ENCODE data around the gene MAD1L1. TPM values are rescaled to one million over a fixed set of nuclear protein-coding genes. Genes with fewer than 3 reads are reported as not detected.
A peak's percentile ranks its signal among the peaks of the same experiment; 100 is the strongest.

Gene MAD1L1
- total and polyA plus RNA-seq, 3 experiments from 2014 or later, result 43.6 to 185 (median 47.3) TPM

DNA sequence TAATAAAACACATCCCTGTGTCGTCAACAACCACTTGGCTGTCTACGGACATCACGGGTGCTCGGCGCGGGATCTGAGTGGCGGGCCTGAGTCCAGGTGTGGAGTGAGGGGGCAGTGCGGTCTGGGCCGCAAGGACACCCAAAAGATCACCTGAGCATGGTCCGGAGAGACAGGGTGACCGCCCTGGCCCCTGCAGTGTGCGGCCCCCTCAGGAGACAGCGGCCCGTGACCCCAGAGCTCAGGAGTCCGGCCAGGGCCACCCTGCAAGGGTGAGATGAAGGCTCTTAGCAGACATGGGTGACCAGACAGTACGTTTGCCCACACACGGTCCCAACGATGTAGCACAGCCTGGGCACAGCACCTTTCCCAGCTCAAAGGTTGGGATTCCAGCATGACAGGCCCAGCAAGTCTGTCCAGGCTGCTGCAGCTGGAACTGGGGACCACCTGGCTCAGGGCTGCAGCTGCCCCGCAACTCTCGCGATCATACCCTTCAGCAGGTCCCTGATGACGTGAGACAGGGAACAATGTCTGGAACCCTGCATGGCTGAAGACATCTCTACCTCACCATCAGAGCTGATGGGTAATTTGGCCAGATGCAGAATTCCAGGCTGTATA is 324.9 kb downstream of the MAD1L1 start:
- POLR2A ChIA-PET, result no interaction called here
- no peaks in the 10 kb centered on the region for H3K9me3 Mint-ChIP-seq

DNA sequence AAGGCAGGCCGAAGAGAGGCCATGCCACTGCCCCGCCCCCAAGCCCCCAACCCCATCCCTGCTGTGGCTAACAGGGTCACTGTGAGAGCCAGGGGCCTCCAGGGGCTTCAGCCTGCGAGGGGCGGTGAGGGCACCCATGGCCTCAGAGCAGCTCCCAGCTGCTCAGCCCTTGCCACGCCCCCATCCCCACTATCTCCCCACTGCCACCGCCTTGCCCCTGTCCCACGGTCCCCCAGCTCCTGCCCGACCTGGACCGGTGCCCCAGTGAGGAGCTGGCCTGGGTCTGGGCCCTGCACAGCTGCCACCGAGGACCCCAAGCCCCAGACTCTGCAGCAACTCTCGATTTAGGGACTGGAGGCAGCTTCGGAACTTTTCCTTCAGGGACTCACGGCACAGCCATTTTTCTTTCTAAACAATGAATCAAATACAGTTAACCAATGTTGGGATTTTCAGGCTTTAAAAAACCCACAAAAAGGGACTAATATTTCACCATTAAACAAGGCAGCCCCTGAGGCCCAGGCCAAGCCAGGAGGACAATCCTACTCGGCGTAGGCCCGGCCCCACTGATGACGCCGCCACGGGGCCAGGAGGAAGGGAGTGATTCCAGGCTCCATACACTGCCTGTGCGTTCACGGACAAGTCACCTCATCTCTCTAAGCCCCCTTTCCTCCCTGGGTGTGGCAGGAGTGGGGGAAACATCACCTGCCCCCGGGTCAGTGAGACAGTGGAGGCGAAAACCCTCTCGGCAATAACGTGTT is 325.6 kb downstream of the MAD1L1 start:
- peaks cover 0 to 27% (median 1%) of the 10 kb centered on the region in 3 donors for H3K4me1 Mint-ChIP-seq
- no peak overlapping the region for H3K27ac ChIP-seq (ENCODE audit: low read depth, low read length)
- H3K4me3 Mint-ChIP-seq, result peak overlapping the region in 1 of 7 donors; percentile 9
- no peaks in the 10 kb centered on the region for H3K9me3 Mint-ChIP-seq
- no peak overlapping the region for H3K4me3 ChIP-seq (ENCODE audit: low read length)
- POLR2A ChIA-PET, result no interaction called here
- no peaks in the 10 kb centered on the region for H3K27me3 ChIP-seq (ENCODE audit: insufficient read depth, low read length, poor library complexity, severe bottlenecking)
- CTCF ChIA-PET, result no interaction called here
- H3K27ac Mint-ChIP-seq, result peak overlapping the region in 1 of 8 donors; percentile 13
- H3K27me3 Mint-ChIP-seq, result no peaks in the 10 kb centered on the region
- no peaks in the 10 kb centered on the region for H3K36me3 ChIP-seq (ENCODE audit: insufficient read depth, low read length)
- no peaks in the 10 kb centered on the region for H3K4me1 ChIP-seq (ENCODE audit: insufficient read depth, low read length)
- no peak for DNase-seq
- no peaks in the 10 kb centered on the region for H3K9me3 ChIP-seq (ENCODE audit: low read length)
- H3K36me3 Mint-ChIP-seq, result peaks cover 0 to 32% (median 0%) of the 10 kb centered on the region in 3 donors

More for the DNA sequence above, 324.9 kb downstream of the MAD1L1 start:
- H3K27me3 Mint-ChIP-seq, result no peaks in the 10 kb centered on the region
- H3K27ac ChIP-seq (ENCODE audit: low read depth, low read length), result no peak overlapping the region
- H3K36me3 ChIP-seq (ENCODE audit: insufficient read depth, low read length), result no peaks in the 10 kb centered on the region
- no peak for DNase-seq
- no peak overlapping the region for H3K4me3 Mint-ChIP-seq
- no peak overlapping the region for H3K4me3 ChIP-seq (ENCODE audit: low read length)
- CTCF ChIA-PET, result no interaction called here
- no peaks in the 10 kb centered on the region for H3K9me3 ChIP-seq (ENCODE audit: low read length)
- H3K36me3 Mint-ChIP-seq, result peaks cover 0 to 36% (median 0%) of the 10 kb centered on the region in 3 donors
- H3K27ac Mint-ChIP-seq, result no peak overlapping the region
- H3K4me1 ChIP-seq (ENCODE audit: insufficient read depth, low read length), result no peaks in the 10 kb centered on the region
- peaks cover 0 to 31% (median 1%) of the 10 kb centered on the region in 3 donors for H3K4me1 Mint-ChIP-seq
- no peaks in the 10 kb centered on the region for H3K27me3 ChIP-seq (ENCODE audit: insufficient read depth, low read length, poor library complexity, severe bottlenecking)

DNA sequence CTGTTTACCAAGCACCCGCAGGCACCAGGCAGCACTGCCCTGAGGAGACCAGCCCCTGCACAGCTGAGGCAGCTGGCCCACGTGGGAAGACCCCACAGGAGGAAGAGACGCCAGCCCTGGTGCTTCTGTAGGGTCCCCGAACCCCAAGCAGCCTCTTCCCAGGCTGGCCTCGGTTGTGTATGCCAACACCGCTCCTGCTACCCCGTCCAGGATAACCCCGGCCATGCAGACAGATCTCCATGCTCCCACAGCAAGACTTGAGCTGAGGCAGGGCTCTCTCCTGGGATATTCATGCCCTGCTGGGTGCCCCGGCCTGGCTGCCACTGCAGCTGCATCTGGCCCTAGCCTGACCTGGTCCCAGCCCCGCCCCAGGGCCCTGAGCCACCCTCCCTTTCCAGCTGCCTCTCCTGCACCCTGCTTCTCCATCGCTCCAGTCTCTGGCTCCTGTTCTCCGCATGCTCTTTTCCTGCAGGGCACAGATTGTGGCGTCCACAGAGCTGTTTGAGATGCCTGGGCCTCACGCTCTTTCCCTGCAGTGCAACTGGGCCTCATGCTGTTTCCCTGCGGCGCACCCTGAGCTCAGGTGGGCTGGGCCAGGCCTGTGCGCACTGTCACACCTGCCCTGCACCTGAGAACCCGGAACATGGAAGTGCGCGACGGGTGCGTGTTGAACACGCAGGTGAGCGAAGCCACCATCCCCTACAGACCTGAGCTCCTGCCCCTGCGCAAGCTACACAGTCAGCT is 326.5 kb downstream of the MAD1L1 start:
- Mint-ChIP-seq H3K27me3 (no peaks in the 10 kb centered on the region), H3K9me3 (no peaks in the 10 kb centered on the region), H3K36me3 (peaks cover 0 to 30% (median 0%) of the 10 kb centered on the region in 3 donors), H3K27ac (peak overlapping the region in 1 of 8 donors; percentile 78), H3K4me3 (no peak overlapping the region), H3K4me1 (peaks cover 0 to 24% (median 1%) of the 10 kb centered on the region in 3 donors)
- Histone ChIP-seq H3K4me1 (ENCODE audit: insufficient read depth, low read length) (no peaks in the 10 kb centered on the region), H3K9me3 (ENCODE audit: low read length) (no peaks in the 10 kb centered on the region), H3K27ac (ENCODE audit: low read depth, low read length) (no peak overlapping the region), H3K4me3 (ENCODE audit: low read length) (no peak overlapping the region), H3K36me3 (ENCODE audit: insufficient read depth, low read length) (no peaks in the 10 kb centered on the region), H3K27me3 (ENCODE audit: insufficient read depth, low read length, poor library complexity, severe bottlenecking) (no peaks in the 10 kb centered on the region)
- ChIA-PET POLR2A (no interaction called here), CTCF (interaction anchor here (1.1 kb wide), 1 partner anchor 21 kb away, joined by 3 read pairs; no protein-coding TSS in a partner anchor)
- DNase-seq, result no peak

DNA sequence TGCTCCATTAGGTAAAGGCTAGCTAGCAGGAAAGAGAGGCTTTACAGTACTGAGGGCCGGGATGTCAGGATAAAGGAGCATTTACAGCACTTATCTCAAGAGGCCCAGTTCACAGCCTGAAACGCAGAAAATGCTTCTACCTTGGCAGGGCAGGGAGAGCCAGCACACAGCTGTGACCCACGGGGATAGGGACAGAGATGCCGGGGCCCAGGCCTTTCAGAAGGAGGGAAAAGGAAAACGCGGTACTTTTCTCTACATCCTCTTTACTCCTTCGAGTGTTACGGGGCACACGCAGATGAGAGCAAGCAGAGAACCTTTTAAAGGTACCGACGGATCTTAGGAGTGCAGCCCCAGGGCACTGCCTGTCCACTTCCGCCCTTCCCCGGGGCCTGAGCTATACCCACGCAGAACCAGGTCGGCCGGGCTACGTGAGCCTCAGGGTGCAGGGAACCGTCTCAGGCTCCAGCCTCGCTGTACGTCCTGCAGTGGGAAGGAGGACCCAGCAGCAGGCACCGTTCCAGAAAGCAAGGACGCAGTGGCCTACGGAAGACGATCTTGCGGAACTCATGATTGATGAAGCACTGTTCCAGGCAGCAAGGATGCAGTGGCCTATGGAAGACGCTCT is 330.4 kb downstream of the MAD1L1 start:
- no peak for DNase-seq
- no peak overlapping the region for H3K4me3 Mint-ChIP-seq
- POLR2A ChIA-PET, result no interaction called here
- no peaks in the 10 kb centered on the region for H3K9me3 Mint-ChIP-seq
- H3K27ac Mint-ChIP-seq, result peak overlapping the region in 2 of 8 donors; percentile 29 to 93
- Histone ChIP-seq H3K4me3 (ENCODE audit: low read length) (no peak overlapping the region), H3K9me3 (ENCODE audit: low read length) (no peaks in the 10 kb centered on the region), H3K4me1 (ENCODE audit: insufficient read depth, low read length) (no peaks in the 10 kb centered on the region), H3K36me3 (ENCODE audit: insufficient read depth, low read length) (peaks cover 4% of the 10 kb centered on the region), H3K27ac (ENCODE audit: low read depth, low read length) (no peak overlapping the region), H3K27me3 (ENCODE audit: insufficient read depth, low read length, poor library complexity, severe bottlenecking) (no peaks in the 10 kb centered on the region)
- no peaks in the 10 kb centered on the region for H3K27me3 Mint-ChIP-seq
- peaks cover 0 to 31% (median 0%) of the 10 kb centered on the region in 3 donors for H3K36me3 Mint-ChIP-seq
- CTCF ChIA-PET, result no interaction called here
- peaks cover 0 to 11% (median 4%) of the 10 kb centered on the region in 3 donors for H3K4me1 Mint-ChIP-seq

DNA sequence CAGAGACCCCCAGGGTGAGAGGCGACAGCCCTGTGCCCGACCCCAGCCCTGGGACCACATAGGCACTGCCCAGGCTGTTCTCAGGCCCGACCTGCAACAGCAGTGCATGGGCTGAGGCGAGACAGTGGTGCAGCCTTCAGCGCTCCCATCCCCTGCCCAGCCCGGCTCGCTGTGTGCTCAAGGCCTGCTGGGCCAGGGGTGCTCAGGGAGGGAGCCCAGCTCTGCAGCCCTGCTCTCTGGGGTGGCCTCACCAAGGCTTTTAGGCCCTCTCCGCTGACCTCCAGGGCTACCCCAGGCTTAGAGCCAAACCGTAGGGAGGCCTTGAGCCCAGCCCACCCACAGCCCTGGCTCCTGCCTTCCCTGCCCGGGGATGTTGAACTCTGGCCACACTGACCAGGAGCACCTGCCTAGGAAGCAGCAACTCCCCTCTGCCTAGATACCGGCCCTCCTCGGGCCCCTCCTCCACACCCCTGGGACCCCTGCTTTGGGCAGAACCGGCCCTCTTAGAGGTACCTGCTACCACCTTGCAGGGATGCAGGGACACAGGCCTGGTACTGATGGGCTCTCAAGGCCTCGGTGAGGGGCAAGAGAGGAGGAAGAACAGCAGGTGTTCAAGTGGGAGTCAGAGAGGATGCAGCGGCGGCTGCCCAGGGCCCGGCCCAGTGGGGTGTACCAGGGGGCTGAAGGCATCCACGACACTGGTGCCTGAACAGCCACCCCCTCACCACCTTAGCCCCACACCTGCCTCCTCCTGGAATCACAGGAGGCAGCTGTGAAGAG is 331.1 kb downstream of the MAD1L1 start:
- ChIA-PET CTCF (no interaction called here), POLR2A (no interaction called here)
- peaks cover 0 to 13% (median 3%) of the 10 kb centered on the region in 3 donors for H3K4me1 Mint-ChIP-seq
- no peaks in the 10 kb centered on the region for H3K27me3 Mint-ChIP-seq
- DNase-seq, result no peak
- H3K27ac ChIP-seq (ENCODE audit: low read depth, low read length), result no peak overlapping the region
- H3K9me3 ChIP-seq (ENCODE audit: low read length), result no peaks in the 10 kb centered on the region
- H3K27me3 ChIP-seq (ENCODE audit: insufficient read depth, low read length, poor library complexity, severe bottlenecking), result no peaks in the 10 kb centered on the region
- H3K36me3 Mint-ChIP-seq, result peaks cover 0 to 34% (median 2%) of the 10 kb centered on the region in 3 donors
- H3K36me3 ChIP-seq (ENCODE audit: insufficient read depth, low read length), result peaks cover 4% of the 10 kb centered on the region
- no peaks in the 10 kb centered on the region for H3K9me3 Mint-ChIP-seq
- no peak overlapping the region for H3K4me3 Mint-ChIP-seq
- H3K4me1 ChIP-seq (ENCODE audit: insufficient read depth, low read length), result no peaks in the 10 kb centered on the region
- H3K27ac Mint-ChIP-seq, result peak overlapping the region in 1 of 8 donors; percentile 89
- no peak overlapping the region for H3K4me3 ChIP-seq (ENCODE audit: low read length)

DNA sequence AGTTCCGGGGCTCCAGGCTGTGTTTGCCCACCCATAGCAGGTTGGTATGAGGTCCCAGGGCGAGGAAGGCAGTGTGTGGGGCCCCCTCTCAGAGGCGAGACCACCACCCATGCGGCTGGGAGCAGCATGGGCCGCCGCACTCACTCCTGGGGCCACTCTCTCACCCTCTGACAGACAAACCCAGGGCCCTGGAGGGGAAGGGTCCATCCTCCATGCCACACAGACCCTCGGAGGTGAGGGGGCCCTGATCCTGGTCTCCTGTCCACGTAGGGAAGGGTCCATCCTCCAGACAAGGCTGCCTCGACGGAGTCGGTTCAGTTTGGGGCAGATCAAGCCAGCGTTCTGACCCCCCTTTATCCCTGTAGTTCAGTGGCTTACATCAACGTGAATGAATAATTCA is 331.9 kb downstream of the MAD1L1 start:
- Histone ChIP-seq H3K9me3 (ENCODE audit: low read length) (no peaks in the 10 kb centered on the region), H3K27ac (ENCODE audit: low read depth, low read length) (no peak overlapping the region), H3K36me3 (ENCODE audit: insufficient read depth, low read length) (peaks cover 4% of the 10 kb centered on the region), H3K4me3 (ENCODE audit: low read length) (no peak overlapping the region), H3K4me1 (ENCODE audit: insufficient read depth, low read length) (no peaks in the 10 kb centered on the region), H3K27me3 (ENCODE audit: insufficient read depth, low read length, poor library complexity, severe bottlenecking) (no peaks in the 10 kb centered on the region)
- Mint-ChIP-seq H3K27ac (no peak overlapping the region), H3K4me1 (peaks cover 0 to 11% (median 3%) of the 10 kb centered on the region in 3 donors), H3K36me3 (peaks cover 0 to 37% (median 2%) of the 10 kb centered on the region in 3 donors), H3K9me3 (no peaks in the 10 kb centered on the region), H3K27me3 (no peaks in the 10 kb centered on the region), H3K4me3 (no peak overlapping the region)
- DNase-seq, result no peak
- ChIA-PET CTCF (no interaction called here), POLR2A (interaction anchor here (0.6 kb wide), 1 partner anchor 18 kb away, joined by 3 read pairs; no protein-coding TSS in a partner anchor)

DNA sequence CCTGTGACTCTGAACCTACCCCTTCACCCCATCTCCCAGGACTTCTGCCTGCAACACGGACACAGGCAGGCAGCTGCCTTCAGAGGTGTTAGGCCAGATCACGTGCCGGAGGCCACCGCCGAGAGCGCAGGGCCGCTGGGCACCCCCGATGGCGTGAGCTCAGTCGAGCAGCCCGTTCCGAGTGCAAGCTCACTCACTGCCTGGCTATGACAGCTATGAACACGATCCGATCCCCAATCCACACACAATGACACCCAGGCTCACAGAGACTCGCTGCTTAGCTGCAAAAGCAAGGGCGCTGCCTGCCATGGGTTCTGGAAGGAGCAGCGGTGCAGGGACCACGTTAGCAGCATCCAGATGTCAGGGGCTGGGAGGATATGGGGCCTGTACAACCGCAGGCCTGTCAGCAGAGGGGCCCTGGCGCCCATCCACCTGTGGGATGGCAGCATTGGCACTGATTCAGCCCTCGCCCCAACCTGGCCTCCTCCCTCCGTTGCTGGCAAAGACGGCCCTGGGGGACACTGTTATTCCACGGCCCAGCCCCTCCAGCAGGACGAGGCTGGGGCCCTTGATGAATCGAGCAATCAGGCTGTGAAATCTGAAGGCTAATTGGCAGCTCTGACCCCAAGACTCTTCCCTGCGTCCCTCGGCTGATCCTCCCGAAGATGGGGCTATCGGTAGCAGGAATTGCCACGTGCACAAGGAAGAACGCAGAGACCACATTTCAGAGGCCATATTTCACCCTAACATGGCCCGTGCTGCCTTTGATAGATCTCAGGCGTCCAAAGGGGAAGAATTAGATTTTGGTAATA is 332.6 kb downstream of the MAD1L1 start:
- POLR2A ChIA-PET, result interaction anchor here (0.6 kb wide), 1 partner anchor 17 kb away, joined by 3 read pairs; no protein-coding TSS in a partner anchor
- H3K36me3 ChIP-seq (ENCODE audit: insufficient read depth, low read length), result peaks cover 4% of the 10 kb centered on the region

More for the DNA sequence above, 332.6 kb downstream of the MAD1L1 start:
- H3K27me3 ChIP-seq (ENCODE audit: insufficient read depth, low read length, poor library complexity, severe bottlenecking), result no peaks in the 10 kb centered on the region
- H3K4me3 ChIP-seq (ENCODE audit: low read length), result no peak overlapping the region
- H3K27me3 Mint-ChIP-seq, result no peaks in the 10 kb centered on the region
- CTCF ChIA-PET, result no interaction called here
- H3K4me1 ChIP-seq (ENCODE audit: insufficient read depth, low read length), result no peaks in the 10 kb centered on the region
- peaks cover 0 to 11% (median 3%) of the 10 kb centered on the region in 3 donors for H3K4me1 Mint-ChIP-seq
- no peak overlapping the region for H3K4me3 Mint-ChIP-seq
- peak overlapping the region in 3 of 8 donors; percentile 12 to 86 (median 36) for H3K27ac Mint-ChIP-seq
- no peak for DNase-seq
- H3K9me3 ChIP-seq (ENCODE audit: low read length), result no peaks in the 10 kb centered on the region
- peaks cover 0 to 42% (median 2%) of the 10 kb centered on the region in 3 donors for H3K36me3 Mint-ChIP-seq
- H3K9me3 Mint-ChIP-seq, result no peaks in the 10 kb centered on the region
- H3K27ac ChIP-seq (ENCODE audit: low read depth, low read length), result no peak overlapping the region
